ENCODE data around the gene CCL5.

GRCh38 chr17:35875072-35875799 lies 4.9 kb downstream of the CCL5 start:
- TF ChIP-seq CTCF (IDR thresholded peaks at IDR 0.05) (no peak), POLR2A (IDR thresholded peaks at IDR 0.05) (no peak)

Measured in sigmoid colon (tissue), 3 donors.